GM18909 (cell line): ENCODE data around the gene VPS26C.
"Not testable (repeated sequence)": the region's sequence is repeated elsewhere in the genome, so short reads cannot be mapped to it uniquely, and the experiment has no call there.

Source experiments
- ATAC-seq: cut with Tn5 transposase; IDR thresholded peaks from one replicate; pipeline ENCODE4 v1.9.1; 2021; ENCODE audit warnings: mild to moderate bottlenecking; ENCODE audit not compliant: unreplicated experiment, poor library complexity

The VPS26C gene

GRCh38 chr21:37267269-37268185 is at the start of gene VPS26C:
TSS of gene VPS26C (minus strand) at chr21:37267334. CDS start at chr21:37267294, 40 bp downstream.
- ATAC-seq = peak; percentile 93

GRCh38 chr21:37316072-37316471 is 48.9 kb upstream of the VPS26C start:
- ATAC-seq = not testable (repeated sequence)

- ATAC-seq = no peak
Measured at GRCh38 chr21:37300114-37300751, 33.1 kb upstream of the VPS26C start.

GRCh38 chr21:37297364-37297763 is 30.2 kb upstream of the VPS26C start:
- no peak for ATAC-seq

GRCh38 chr21:37294679-37295078 is 27.5 kb upstream of the VPS26C start:
- no peak for ATAC-seq

- no peak for ATAC-seq
Measured at GRCh38 chr21:37292941-37293340, 25.8 kb upstream of the VPS26C start.

GRCh38 chr21:37292041-37292440 is 24.9 kb upstream of the VPS26C start:
- ATAC-seq = no peak

- ATAC-seq = not testable (repeated sequence)
Measured at GRCh38 chr21:37283191-37283710, 16.1 kb upstream of the VPS26C start.

GRCh38 chr21:37282602-37283001 is 15.5 kb upstream of the VPS26C start:
- ATAC-seq = not testable (repeated sequence)

- no peak for ATAC-seq
Measured at GRCh38 chr21:37281993-37282392, 14.9 kb upstream of the VPS26C start.

GRCh38 chr21:37281579-37281978 is 14.4 kb upstream of the VPS26C start:
- no peak for ATAC-seq

- ATAC-seq = not testable (repeated sequence)
Measured at GRCh38 chr21:37279271-37279670, 12.1 kb upstream of the VPS26C start.

- no peak for ATAC-seq
Measured at GRCh38 chr21:37278199-37278598, 11.1 kb upstream of the VPS26C start.

GRCh38 chr21:37276377-37276776 is 9.2 kb upstream of the VPS26C start:
- no peak for ATAC-seq

- ATAC-seq = no peak
Measured at GRCh38 chr21:37273911-37274690, 7.0 kb upstream of the VPS26C start.

- ATAC-seq = no peak
Measured at GRCh38 chr21:37273440-37273839, 6.3 kb upstream of the VPS26C start.

GRCh38 chr21:37272897-37273296 is 5.8 kb upstream of the VPS26C start:
- no peak for ATAC-seq

- ATAC-seq = no peak
Measured at GRCh38 chr21:37270576-37271365, 3.6 kb upstream of the VPS26C start.

GRCh38 chr21:37269481-37269880 is 2.3 kb upstream of the VPS26C start:
- ATAC-seq = no peak

- no peak for ATAC-seq
Measured at GRCh38 chr21:37268186-37268503, 1.0 kb upstream of the VPS26C start.
